Left lobe of liver (tissue), 2 donors: Measurements from ENCODE around the gene IYD. TPM values are rescaled to one million over a fixed set of nuclear protein-coding genes. Genes with fewer than 3 reads are reported as not detected.

ENCODE experiments used
- ATAC-seq: fragments of 200-7000 bp; cut with Tn5 transposase; one replicate; pipeline ENCODE4 v1.9.1; 2020; ENCODE audit warnings: mild to moderate bottlenecking, moderate library complexity
- DNase-seq: peaks from one replicate; pipeline ENCODE4 v3.0.0-alpha.2; 2020; ENCODE audit warnings: low spot score
- total RNA-seq: library from RNA; stranded (reverse); gene quantifications from one replicate; pipeline ENCODE4 v1.2.1, GENCODE V29; 2021
- donor health status: DM: no; HTN: no; CAD: no; lungs with moderate emphysema.
- donor health status: DM: no; HTN: yes; CAD: no.

The IYD gene
- total RNA-seq, 1 donor from 2014 or later, result 28.2 TPM

DNA sequence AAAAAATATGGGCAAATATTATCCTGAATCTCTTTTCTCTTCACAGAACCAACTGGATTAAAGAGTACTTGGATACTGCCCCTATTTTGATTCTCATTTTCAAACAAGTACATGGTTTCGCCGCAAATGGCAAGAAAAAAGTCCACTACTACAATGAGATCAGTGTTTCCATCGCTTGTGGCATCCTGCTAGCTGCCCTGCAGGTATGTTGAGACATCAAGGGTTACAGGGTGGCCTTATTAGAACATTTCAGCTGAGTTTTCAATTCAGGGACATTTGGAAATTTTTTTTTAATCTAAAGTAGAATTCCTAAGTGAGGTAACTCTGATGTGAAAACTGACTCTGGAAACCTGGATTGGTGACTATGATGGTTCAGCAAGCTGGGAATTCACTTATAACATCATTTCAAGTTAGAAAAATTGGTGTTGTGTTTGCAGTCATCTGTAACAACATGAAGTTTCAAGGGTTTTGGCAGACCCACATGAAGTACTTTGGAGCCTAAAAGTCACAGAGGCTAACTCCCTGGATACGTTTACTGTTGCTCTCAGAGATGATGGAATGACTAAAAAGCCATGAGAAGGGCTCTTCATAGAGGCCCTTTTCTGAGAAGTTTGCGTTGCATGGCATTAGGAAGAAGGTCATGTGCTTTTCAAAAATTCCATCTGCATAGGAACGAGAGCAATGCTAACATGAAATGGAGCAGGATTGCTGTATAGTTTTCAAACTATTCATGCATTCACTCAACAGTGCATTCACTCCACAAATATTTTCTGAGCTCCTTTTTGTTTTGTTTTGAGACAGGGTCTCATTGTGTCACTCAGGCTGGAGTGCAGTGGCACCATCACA lies 25.5 kb downstream of the IYD start:
- DNase-seq (no peak), ATAC-seq (peak; percentile 31)

DNA sequence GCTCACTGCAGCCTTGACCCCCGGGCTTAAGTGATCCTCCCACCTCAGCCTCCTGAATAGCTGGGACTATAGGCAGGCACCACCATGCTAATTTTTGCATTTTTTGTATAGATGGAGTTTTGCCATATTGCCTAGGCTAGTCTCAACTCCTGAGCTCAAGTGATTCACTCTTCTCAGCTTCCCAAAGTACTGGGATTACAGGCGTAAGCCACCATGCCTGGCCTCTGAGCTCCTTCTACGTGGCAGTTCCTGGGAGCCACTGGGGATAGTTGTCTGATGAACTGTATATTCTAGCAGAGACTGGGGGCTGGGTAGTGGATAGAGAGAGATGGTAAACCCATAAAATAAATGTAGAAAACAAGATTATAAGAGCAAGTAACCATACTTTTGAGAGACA lies 26.1 kb downstream of the IYD start:
- no peak for ATAC-seq
- no peak for DNase-seq

DNA sequence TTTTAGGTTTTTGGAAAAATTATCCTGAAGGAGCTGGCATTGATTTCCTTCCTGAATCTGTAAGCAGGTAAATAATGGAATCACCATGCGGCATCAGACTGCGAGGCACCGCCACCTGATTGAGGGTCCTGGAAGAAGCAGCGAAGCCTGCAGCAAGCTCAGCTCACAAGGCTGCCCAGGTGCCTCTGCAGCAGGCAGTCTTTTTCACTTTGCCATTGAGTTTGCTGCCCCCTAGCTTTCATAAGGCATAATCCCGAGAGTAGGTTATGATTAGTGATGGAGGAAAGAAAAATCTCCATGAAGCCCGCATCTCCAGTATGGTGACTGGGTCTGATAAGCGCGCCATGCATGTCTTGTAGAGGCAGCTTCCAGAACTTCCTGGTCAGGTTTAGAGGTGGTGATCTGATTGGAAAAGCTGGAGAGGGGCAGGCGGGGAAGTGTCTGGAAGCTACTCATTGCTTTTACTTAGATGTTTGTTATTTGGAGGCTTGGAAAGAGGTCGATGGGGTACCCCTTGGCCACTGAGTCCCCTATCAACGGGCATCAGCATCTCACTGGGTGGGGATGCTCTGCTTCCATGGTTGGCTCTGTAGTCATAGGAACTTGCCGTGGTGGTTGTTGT lies 26.7 kb downstream of the IYD start:
- ATAC-seq (peak; percentile 64), DNase-seq (no peak)

DNA sequence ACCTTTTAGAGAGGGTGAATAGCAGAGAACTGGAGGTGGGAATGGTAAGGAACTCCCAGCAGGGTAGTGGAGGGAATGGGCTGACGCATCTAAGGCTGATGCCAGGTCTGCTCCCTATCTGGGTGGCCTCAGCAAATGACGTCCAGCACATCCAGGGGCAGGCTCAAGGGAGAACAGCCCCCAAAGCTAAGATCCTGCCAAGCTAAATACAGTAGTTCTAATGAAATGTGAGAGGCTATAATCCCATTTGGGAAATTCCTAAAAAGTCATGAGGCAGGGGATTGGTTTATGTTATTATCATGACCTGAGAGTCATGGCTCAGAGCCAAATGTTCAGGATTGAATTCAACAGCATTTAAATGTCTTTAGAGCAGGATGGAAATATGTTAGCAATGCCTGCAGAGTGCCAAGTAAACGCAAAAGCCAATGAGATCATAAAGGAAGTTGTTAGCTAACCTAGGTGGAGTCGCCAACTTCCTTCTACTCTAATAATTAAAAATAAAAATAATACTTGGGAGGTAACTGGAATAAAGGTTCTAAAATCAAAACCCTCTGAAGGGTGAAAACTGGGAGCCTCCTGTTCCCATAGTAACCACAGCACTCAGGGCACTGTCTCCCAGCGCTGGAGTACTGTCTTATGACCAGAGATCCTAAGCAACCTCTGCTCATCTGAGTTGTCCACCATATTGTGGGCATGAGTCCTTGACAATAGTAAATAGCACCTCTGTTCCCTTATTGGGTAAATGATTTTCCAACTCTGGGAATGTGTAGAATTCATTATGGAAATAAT lies 34.8 kb downstream of the IYD start:
- ATAC-seq (peak; percentile 27), DNase-seq (no peak)

DNA sequence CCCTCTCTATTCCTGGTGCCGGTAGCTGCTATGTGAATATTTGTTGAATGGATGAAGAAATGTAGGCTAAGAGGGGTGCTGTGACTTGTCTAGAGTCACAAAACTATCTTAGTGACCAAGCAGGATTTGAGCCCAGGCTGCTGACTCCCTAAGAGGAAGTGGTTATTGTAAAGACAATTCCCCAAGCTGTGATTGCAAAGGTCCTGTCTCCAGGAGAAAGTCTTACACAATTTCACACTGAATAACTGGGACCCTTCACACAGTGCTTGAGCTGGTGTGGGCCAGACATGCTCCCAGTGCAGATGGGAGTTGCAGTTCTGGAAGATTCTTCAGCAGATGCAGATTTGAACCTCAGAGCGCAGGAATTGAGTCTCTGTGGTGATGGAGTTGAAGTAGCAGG lies 38.1 kb downstream of the IYD start:
- DNase-seq (no peak), ATAC-seq (no peak)

DNA sequence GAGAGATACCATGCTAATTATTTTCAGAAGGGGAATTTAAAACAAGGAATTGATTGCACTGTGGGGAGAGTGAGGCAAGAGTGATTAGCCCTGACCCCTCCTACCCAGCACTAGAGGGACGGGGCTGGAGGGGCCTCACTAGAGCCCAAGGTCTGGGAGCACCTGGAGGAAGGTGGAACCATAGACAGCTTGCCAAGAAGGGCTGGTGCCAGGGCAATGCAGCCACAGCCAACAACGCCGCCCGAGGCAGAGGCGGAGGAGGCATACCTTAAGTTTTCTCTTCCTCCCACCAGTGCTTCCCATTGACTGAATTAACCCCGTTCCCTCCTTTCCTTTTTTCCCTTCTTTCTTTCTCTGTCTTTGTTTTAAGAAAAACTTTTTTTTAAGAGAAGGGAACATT lies 40.0 kb downstream of the IYD start:
- peak; percentile 70 for ATAC-seq
- DNase-seq, result no peak

DNA sequence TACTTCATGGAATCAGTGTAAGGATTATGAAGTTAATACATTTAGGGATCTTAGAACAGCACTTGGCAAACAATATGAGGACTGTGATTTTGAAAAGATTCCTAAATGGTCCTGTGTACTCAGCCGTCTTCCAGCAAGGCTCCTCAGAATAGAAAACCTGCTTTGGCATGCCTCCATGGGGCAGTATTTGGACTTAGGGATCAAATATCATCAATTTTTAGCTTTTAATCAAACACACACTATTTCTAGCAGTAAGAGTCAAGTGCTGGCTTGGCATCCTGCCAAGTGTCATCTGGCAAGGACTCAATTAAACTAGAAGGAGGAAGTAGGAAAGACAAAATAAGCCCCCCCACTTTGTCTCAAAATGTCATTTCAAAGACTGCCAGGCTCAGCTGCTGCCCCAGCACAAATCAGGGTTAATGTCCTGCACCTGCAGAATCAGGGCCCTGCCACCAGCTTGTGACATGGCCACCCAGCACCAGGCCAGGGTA lies 40.8 kb downstream of the IYD start:
- peak; percentile 54 for ATAC-seq

DNA sequence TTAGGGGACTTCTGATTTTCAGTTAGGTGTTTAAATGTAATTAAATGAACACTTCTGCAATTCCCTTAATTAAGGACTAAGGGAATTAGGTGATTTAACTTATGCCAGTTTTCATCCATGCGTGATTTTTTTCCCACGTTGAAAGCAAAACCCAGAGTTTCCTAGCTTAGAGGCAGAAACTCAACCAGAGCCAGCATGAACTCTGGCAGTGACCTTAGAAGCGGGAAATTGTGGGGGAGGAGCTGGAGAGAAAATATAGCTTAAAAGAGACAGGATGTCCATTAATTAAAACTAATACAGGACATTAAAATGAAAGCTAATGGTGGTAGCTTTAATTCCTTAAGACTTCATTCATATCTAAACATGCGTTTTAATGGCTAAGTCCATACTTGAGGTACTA lies 41.6 kb downstream of the IYD start:
- peak; percentile 59 for ATAC-seq

More for the DNA sequence above, 40.8 kb downstream of the IYD start:
- peak; percentile 70 for DNase-seq

DNA sequence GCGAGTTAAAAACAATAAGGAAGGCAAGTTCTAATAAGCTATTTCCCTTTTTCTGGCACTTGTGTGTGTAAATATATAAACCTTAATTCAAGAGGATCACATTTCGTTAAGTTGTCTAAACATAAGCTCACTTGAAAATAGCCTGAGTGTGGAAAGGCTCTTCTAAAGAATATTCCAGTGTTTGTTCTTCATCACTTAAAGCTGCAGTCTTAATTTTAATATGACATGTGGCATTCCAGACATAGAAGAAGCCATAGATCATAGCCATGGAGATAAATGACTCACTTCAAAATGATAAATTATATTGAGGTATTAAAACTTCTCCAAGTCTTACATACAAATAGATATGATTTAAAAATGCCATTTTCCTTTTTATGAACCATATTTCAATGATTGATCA lies 42.1 kb downstream of the IYD start:
- no peak for DNase-seq
- no peak for ATAC-seq

More for the DNA sequence above, 41.6 kb downstream of the IYD start:
- DNase-seq, result no peak

DNA sequence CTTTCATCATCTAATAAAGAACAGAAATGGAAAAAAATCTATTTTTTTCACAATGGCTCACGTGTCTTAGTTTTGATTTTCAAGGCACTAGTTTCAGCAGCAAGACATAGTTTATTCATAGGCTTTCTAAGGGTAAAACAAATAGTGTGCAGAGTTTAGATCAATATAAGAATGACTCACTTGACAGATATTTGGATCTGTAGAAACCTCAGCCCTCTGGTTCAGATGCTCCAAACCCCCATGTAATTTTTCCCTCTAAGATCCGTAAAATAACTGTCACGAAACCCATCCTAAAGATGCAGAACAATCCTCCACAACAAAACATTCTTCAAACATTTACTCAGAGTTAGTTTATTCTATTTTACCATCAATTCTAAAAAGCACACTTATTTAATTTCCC lies 43.4 kb downstream of the IYD start:
- DNase-seq (no peak), ATAC-seq (no peak)

DNA sequence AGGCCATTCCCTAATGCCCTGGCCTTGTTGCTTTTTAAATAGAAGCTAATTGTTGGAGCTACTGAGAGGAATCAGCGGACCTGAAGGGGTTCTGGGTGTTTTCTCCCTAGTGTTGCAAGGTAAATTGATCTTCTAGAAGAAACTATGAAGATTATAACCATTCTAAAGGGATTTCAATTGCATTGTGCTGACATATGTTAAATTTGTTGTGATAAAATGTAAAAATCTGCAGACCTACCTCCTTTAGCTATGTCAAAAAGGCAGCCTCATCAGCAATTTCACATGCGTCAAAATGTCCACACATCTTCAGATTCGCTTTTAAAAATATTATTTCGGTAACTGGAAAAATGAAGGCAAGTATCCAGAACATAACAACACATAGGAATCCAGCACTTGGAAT lies 44.4 kb downstream of the IYD start:
- ATAC-seq (no peak), DNase-seq (no peak)

DNA sequence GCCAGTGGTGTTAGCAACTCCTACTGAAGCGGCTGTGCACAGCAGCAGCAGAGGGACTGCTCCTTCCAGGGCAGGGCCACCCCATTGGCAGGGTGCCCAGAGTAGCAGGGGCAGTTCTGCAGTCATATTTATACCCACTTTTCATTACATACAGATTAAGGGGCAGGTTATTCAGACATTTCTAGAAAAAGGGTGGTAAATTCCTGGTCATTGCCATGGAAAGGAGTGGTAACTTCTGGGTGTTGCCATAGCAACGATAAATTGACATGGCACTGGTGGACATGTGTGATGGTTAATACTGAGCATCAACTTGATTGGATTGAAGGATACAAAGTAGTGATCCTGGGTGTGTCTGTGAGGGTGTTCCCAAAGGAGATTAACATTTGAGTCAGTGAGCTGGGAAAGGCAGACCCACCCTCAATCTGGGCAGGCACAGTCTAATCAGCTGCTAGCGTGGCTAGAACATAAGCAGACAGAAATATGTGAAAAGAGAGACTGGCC lies 45.0 kb downstream of the IYD start:
- DNase-seq (no peak), ATAC-seq (no peak)

DNA sequence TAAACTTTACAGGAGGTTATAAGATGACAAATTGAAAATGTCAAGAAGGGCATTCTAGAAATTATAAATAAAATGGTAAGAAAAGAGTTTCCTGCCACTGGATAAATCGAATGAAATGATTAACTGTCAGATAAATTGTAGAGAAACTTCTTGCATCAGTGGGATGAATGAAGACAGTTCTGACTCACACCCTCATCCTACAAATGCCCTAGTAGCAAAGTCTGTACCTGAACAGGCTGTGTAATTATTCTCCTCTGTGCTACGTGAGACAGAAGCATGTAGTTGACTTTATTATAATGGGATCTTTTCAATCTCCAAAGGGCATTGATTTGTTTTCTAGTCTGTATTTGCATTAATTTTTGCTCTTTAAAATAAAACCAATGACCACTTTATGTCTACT lies 47.3 kb downstream of the IYD start:
- no peak for DNase-seq
- ATAC-seq, result no peak

DNA sequence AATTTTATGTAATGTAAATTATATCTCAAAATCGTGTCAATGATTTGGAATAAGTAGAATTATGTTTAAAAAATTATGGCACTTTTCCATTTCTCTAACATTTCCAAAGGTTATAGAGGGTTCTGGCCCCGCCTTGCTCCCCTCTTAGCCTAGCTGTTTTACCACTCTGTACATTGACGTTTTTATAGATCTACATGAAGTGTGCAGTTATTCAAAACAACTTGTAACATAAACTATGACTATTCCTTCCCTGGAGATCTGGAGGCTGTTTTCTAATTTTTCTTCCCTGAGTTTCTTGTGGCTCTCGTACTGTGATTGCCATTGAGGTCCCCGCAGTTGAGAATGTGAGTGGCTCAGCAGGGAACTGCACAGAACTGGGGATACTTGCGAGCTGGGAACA lies 48.4 kb downstream of the IYD start:
- DNase-seq, result no peak

DNA sequence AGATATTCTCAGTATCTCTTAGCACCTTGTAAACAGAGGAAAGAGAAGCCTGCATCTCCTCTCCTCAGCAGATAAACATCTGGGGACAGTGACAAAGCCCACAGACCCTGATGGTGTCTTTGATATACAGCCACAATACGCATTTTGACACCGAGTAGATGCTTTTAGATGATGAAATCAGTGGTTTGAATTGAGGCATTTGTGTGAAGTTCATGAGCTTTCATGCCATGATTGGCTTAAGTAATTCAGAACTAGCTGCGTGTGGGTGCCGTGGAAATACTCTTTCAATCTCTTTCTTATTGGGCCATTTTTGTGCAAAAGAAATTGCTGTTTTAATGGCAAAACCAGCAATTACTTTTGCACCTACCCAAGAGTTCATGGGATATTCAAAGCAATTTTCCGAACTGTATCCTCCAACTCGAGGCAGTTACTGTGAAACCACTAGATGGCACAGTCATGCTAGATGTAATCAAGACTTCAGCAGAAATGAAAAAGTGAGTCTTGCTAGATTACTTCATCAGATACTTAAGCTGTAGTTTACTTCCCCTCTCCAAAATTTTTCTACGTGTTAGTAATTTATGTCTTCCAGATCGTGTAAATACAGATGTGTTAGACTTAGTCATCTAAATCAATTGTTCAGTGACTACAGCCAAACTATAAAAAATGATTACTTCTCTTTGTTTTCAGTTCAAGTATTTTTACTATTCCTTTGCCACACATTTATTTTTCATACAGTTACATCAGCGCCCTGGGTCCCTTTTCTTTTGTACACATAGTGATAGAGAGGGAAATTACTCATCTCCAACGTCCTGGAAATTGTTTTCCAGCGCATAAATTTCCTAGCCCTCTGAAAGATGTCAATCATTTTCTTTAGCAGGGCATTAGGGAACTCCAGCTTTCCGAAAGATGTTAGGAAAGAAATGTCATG lies 49.4 kb downstream of the IYD start:
- peak; percentile 89 for ATAC-seq
- DNase-seq, result no peak

More for the DNA sequence above, 48.4 kb downstream of the IYD start:
- no peak for ATAC-seq

DNA sequence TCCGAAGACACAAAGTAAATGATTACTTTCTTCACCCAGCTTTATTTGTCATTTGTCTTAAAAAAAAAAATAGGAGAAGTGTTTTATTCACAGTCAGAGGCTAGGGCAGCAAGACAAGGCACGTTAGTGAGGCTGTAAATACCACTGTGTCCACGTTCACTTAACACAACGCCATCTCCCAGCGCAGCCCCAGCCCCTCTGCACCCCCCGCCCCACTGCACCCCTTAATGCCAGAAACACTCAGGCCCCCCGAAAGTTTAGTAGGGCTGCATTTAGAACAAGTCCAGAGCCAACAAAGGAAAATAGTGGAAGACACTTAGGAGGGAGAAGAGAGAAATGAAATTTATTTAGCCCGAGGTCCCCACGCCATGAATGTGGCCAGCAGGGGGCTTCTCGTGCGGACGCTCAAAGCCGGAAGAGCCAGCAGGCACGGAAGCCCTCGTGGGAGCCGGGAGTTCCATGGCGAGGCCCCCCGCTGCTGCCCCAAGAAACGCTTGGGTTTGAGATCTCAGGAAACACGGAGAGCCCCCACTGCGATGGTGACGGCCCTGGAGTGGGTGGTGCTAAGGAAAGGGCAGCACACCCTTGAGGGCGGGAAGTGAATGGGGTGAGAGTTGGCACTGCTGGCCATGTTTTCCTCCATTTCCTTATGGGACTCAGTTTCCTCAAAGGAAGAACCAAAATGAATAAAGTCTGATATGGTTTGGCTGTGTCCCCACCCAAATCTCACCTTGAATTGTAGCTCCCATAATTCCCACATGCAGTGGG lies 50.2 kb downstream of the IYD start:
- ATAC-seq, result peak; percentile 93

DNA sequence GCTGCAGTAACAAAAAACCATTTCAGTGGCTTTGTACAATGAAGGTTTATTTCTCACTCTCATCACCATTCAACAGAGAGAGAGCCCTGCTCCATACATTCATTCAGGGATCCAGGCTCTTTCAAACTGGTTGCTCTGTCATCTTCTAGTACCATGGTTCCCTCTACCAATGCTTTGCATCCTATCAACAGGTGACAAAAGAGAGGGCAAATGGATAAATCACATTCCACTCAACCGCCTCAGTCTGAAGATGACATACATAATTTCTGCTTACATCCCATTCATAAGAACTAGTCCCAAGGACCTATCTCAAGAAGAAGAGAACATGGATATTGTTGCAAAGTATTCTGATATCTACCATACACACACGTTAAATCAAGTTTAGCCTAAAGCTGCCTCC lies 51.6 kb downstream of the IYD start:
- DNase-seq, result no peak
- no peak for ATAC-seq

More for the DNA sequence above, 50.2 kb downstream of the IYD start:
- DNase-seq, result peak; percentile 69

DNA sequence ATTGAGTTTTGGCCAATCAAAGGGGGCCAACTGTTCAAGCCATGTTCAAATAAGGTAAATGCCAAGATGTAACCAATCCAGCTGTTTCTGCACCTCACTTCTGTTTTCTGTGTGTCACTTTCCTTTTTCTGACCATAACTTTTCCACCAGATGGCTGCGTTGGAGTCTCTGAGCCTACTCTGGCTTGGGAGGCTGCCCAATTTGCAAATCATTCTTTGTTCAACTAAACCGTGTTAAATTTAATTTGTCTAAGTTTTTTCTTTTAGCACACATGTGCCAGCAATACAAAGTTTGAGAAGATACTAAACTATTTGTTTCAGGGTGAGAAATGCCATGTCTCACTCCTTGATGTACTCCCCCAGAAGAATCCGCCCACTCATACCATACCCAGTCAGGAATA lies 52.1 kb downstream of the IYD start:
- ATAC-seq (no peak), DNase-seq (no peak)

DNA sequence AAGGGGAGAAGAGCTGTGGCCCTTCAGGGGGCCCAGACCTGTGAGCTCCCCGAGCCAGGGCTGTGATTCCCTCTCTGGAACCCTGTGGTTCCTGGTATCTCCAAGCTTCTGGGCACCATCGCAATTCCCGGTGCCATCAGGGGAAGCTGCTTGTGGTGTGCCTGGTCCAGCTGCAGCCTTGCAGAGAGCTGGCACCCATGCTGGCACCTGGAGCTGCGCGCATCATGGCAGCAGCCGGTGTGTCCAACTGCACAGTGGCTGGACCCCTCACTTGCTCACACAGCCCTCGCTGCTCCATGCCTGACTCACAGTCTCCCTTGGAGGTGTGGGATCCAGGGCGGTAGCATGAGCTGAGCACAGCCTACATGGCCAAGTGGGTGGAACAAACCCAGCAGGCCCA lies 56.7 kb downstream of the IYD start:
- no peak for DNase-seq

More for the DNA sequence above, 56.7 kb downstream of the IYD start:
- ATAC-seq, result peak; percentile 8
